Stimulated activated CD4-positive, alpha-beta T cell treated with anti-CD3 and anti-CD28 coated beads, TNF-alpha, amount 100 ng/mL, for 4 hours (primary cell): ENCODE measurements around the gene CYREN.
"Not testable (repeated sequence)": the region's sequence is repeated elsewhere in the genome, so short reads cannot be mapped to it uniquely, and the experiment has no call there.

Experiments
- DNase-seq, 3 experiments: peaks; one replicate each; pipeline ENCODE4 v3.0.0-alpha.2; 2020; ENCODE audit warnings: low read depth in 3 of 3

The CYREN gene

GRCh38 chr7:135177028-135177696 lies 6.7 kb upstream of the CYREN start:
- no peak for DNase-seq

DNA sequence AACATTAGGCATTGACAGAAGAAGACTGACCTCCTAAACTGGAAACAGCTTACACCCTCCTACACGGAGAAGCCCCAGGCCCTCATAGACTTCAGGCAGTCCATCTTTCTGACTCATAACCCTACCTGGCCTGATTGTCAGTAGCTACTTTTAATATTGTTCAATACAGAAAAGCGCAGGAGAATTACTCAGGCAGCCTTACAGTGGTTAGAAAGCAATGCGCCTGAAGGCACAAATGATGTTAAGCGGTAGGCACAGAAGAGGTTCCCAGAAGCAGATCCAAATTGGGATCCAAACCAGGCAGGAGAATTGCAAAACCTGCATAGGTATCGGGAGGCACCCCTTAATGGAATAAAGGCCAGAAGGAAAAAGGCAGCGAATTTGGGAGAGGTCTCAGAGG lies 5.4 kb upstream of the CYREN start:
- DNase-seq: no peak

DNA sequence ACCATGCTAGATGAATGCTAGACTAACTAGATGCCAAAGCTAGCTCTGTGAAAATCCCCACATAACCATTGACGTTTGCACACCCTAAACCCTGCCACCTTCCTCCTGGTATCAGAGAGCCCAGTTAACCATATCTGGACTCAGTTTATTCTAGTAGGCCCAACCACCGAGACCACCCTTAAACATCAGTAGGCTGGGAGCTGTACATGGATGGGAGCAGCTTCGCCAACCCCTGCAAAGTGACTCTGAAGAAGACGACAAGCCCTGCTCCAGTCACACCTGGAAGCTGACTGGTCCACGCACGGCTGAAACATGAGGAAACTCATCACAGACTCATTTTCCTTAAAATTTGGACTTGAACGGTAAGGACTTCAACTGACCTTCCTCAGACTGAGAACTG lies 4.4 kb upstream of the CYREN start:
- DNase-seq: no peak

DNA sequence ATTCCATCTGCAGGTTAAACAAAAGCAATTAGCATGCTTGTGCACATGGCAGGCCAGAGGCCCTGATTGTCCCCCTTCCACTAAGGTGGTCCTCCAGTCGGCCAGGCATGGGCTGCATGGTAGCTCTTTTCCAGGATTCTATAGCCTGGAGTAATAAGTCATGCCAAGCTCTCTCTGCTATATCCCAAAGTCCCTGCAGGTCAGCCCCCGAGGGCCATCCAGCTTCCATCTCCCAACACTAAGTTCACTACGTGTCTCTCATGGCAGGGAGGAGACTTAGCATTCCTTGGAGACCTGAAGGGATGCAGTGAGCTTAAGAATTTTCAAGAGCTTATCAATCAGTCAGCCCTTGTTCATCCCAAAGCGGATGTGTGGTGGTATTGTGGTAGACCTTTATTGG lies 3.4 kb upstream of the CYREN start:
- DNase-seq: not testable (repeated sequence)

DNA sequence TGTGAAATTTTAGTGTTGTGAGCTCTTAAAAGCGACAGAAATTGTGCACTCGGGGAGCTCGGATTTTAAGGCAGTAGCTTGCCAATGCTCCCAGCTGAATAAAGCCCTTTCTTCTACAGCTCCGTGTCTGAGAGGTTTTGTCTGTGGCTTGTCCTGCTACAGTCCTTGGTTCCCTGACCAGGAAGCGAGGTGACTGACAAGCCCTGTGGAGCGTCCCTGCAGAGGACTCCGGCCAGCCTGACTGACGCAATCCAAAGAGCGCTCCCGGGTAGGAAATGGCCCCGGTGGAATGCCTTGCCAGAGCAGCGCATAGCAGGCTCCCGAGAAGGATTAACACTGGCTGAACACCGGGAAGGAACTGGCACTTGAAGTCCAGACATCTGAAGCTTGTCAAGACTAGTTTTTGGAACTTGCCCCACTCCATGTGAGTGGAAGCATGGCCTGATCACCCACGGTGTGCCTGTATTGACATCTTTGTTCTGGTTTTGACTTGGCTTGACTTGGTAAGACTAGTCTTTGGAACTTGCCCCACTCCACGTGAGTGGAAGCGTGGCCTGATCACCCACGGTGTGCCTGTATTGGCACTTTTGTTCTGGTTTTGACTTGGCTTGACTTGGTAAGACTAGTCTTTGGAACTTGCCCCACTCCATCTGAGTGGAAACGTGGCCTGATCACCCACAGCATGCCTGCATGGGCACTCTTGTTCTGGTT lies 1.2 kb upstream of the CYREN start:
- not testable (repeated sequence) for DNase-seq

DNA sequence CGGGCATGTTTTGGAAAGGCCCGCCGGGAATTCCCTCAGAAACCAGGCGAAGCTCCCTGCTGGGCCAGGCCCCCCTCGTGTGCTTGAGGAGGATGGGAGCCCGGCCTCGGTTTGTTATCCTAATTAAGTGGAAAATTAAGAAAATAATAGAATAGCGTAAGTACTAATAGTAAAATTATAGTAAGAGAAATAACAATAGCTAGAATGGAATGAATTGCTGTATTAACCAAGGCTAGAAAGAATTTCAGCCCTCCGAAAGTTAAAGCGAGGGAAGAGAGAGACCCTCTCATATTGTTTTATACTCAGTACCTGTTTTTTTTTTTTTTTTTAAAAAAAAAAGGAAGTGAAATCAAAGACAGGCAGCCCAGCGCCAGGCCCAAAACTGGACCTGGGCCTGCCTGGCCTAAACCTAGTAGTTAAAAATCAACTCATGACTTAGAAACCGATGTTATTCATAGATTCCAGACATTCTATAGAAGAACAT lies 533 bp upstream of the CYREN start:
- not testable (repeated sequence) for DNase-seq

GRCh38 chr7:135169964-135170273 lies 588 bp downstream of the CYREN start:
- no peak for DNase-seq

GRCh38 chr7:135169141-135169963 lies 1.2 kb downstream of the CYREN start:
- DNase-seq: peak; percentile 28 to 33 (median 31)

- no peak for DNase-seq
These were observed 1.9 kb downstream of the CYREN start for GRCh38 chr7:135168489-135169140.

DNA sequence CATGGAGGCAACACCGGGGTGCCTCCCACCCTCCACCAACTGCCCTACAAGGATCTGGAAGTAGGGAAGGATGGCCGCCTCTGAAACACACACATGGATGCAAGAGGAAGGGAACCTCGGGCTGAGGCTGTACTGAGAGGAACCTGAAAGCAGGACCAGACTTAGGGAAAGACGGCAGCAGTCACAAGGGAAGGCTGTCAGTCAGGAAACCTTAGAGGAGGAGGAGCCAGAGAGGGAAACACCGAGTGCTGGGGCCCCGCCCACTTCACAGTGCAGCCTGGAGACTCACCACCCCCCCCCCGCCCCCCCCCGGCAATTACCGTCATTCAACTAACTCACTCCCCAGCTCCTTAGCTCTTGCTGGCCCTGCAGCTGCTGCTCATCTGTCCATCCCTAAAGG lies 2.5 kb downstream of the CYREN start:
- DNase-seq: no peak

GRCh38 chr7:135167365-135167917 lies 3.1 kb downstream of the CYREN start:
- DNase-seq: no peak

DNA sequence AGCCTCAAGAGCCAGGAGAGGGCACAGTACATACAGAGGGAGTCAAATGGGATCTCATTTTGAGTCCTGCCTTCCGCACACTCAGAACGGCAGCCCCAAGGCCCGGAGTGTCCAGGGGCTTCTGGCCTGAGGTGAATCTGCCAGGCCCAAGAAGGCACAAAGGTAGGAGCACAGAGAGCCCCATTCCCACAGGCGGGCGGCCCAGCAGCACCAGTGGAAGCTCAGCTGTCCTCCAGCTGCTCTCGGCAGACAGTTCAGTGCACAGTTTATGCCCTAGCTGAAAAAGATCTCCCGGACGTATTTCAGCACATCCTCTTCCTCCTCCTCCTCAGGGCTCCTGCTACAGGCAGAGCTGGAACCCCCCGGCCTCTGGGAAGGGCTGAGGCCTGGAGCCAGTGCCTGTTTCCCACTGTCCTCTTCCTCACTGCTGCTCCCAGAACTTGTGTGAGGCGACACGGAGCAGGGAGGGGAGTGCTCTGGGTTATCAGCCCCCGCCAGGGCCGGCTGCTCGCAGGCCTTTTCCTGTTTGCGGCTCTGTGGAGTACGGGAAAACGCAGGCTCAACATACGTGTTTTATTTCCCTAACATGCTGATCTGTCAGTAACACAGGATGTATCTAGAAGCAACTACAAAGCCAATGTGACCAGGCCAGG lies 4.0 kb downstream of the CYREN start:
- no peak for DNase-seq

DNA sequence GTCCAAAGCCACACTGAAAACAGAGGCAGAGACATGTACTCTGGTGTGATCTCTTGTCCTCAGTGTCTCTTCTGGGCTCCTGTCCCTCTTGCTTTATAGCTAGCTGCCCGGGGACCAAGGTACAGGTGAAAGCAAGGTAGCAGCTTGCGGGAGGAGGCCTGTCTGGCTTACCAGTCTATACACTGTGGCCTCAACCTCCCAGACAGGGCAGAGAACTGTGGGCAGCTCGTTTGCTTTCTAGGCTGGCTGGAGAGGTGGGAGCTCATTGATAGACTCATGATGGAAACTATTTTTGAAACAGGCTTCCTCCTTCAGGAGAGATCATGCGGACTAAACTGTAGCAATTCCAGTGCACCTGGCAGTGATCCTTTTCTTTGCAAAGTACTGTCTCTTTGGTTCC lies 4.6 kb downstream of the CYREN start:
- DNase-seq: no peak

GRCh38 chr7:135164357-135165061 lies 6.0 kb downstream of the CYREN start:
- no peak for DNase-seq

GRCh38 chr7:135162382-135163001 lies 8.0 kb downstream of the CYREN start:
- no peak for DNase-seq

GRCh38 chr7:135161669-135162068 lies 8.8 kb downstream of the CYREN start:
- DNase-seq: no peak

GRCh38 chr7:135160858-135161653 lies 9.5 kb downstream of the CYREN start:
- no peak for DNase-seq

DNA sequence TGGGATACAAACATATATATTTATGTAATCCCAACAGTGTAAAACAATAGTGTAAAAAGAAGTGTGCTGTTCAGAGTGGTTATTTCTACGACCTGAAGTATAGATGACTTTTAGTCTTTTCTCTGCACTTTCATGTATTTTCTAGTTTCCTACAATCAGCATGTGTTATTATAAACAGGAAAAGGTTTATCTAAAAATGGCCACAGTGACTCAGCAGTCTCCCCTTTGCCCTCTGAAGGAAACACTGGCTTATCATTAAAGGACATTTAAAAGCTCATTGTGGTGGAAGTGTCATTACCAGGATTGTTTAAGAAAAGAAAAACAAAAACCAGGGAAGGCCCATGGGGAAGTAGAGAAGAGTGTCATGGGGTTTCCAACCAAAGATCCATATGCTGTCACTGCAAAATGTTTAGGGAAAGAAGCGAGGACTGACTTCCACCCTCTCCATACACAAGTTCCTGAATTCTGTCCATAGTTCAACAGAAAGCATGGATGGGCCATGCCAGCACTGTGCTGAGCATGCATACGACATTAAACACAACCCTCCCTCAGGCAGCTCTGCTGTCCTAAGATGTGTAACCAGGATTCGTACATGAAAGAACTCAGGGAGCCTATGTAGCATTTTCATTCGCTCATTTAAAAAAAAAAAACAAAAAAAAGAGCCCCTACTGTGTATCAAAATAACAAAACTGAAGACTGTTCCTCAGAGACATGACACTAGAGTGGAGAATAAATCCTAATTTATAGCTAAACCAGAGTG lies 10.2 kb downstream of the CYREN start:
- DNase-seq: no peak
